Peyer's patch (tissue), 4 donors: ENCODE measurements around the gene CBX2. TPM values are rescaled to one million over a fixed set of nuclear protein-coding genes. Genes with fewer than 3 reads are reported as not detected.

Experiments
- DNase-seq, 3 donors: peaks; one replicate each; pipeline ENCODE4 v3.0.0-alpha.2; 2017 to 2019
- H3K27ac ChIP-seq, 4 donors: fragments of 200-600 bp; sonication (generic); one replicate each; pipeline ENCODE4 v1.5.1; 2016 to 2019
- H3K27me3 ChIP-seq, 2 donors: fragments of 200-600 bp; sonication (generic); one replicate each; pipeline ENCODE4 v1.5.1; 2019
- H3K36me3 ChIP-seq, 3 donors: fragments of 200-600 bp; sonication (generic); one replicate each; pipeline ENCODE4 v1.5.1; 2016 to 2019
- H3K4me1 ChIP-seq, 4 donors: fragments of 200-600 bp; sonication (generic); one replicate each; pipeline ENCODE4 v1.5.1; 2016 to 2019
- H3K4me3 ChIP-seq, 4 donors: fragments of 200-600 bp; sonication (generic); 1 replicate in 3 of 4; 2 replicates in 1 of 4; pipeline ENCODE4 v1.5.1; 2016 to 2019; ENCODE audit warnings: mild to moderate bottlenecking in 1 of 4
- H3K9me3 ChIP-seq, 4 donors: fragments of 200-600 bp; sonication (generic); one replicate each; pipeline ENCODE4 v1.5.1; 2016 to 2019; ENCODE audit warnings: mild to moderate bottlenecking in 1 of 4
- POLR2A ChIP-seq, 2 donors: fragments of 450-650 bp; IDR thresholded peaks; one replicate each; pipeline ENCODE4 v1.5.1; 2017; ENCODE audit warnings: antibody characterized with exemption in 2 of 2, mild to moderate bottlenecking in 2 of 2, moderate library complexity in 2 of 2
- total RNA-seq, 4 donors: library from RNA; depleted of rRNA; stranded (reverse); fragments of >200 nt; gene quantifications; one replicate each; pipeline ENCODE4 v1.1.0, GENCODE V29; 2016
- TF ChIP-seq, protein P1 (sequence below), 6 experiments: fragments of 450-650 bp in 4 of 6; fragments of 200-600 bp in 2 of 6; sonication (generic) in 1 of 6; IDR thresholded peaks; one replicate each; pipeline ENCODE4 v1.5.1; 2017 to 2019; ENCODE audit warnings: antibody characterized with exemption in 6 of 6, mild to moderate bottlenecking in 3 of 6, moderate library complexity in 1 of 6

The CBX2 gene
- total RNA-seq, 4 donors from 2014 or later, result 0.18 to 0.85 (median 0.81) TPM

DNA sequence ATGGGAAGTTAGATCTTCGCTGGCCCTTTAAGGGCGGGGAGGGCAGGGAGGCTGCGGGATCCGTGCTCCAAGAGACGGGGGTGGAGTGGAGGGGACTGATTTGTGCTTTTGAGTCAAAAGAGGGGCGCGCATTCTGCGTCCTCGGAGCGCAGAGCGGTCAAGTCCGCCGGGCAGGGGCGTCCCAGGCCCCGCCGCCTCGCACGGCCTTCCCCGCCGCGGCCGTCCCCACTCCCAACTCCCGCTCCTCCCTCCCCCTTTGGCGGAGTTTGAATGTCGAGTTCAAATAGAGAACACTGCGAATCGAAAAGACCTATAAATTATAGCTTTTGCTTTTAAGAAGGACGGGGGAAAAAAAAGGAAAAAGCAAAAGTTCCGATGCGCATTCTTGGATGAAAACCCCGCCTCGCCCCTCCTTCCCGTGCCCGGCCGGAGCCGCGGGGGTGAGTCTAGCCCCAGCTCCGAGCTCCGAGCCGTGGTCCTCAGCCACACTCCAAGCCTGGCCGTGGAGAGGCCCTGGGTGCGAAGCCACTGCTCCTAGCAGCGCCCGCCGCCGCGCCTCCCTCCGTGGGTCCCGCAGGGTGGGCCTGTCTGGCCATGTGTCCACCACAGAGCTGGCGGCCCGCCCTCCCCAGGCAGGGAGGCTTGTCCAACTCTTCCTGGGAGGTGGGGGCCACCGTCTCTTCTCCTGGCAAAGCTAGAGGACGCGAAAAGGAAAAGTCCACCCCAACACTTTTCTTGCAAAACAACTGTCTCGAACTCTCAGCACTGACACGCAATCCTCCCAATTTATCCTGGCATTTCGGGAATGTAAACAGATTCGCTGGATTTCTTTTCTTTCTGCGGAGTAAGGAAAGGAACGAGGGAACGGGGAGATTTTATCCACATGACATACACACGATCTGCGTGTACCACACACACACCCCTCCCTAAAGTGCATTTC is 15.3 kb downstream of the CBX2 start:
- Histone ChIP-seq H3K4me1 (peaks cover 5 to 37% (median 28%) of the 10 kb centered on the region in 4 donors), H3K27me3 (peaks cover 3 to 51% of the 10 kb centered on the region in 2 donors), H3K4me3 (peak overlapping the region in 1 of 4 donors; percentile 33), H3K9me3 (peaks cover 0 to 6% (median 0%) of the 10 kb centered on the region in 4 donors), H3K27ac (peak overlapping the region in 2 of 4 donors; percentile 4 to 26), H3K36me3 (peaks cover 0 to 4% (median 0%) of the 10 kb centered on the region in 3 donors)
- no peak for TF ChIP-seq POLR2A (IDR thresholded peaks at IDR 0.05)
- TF ChIP-seq, protein P1, sequence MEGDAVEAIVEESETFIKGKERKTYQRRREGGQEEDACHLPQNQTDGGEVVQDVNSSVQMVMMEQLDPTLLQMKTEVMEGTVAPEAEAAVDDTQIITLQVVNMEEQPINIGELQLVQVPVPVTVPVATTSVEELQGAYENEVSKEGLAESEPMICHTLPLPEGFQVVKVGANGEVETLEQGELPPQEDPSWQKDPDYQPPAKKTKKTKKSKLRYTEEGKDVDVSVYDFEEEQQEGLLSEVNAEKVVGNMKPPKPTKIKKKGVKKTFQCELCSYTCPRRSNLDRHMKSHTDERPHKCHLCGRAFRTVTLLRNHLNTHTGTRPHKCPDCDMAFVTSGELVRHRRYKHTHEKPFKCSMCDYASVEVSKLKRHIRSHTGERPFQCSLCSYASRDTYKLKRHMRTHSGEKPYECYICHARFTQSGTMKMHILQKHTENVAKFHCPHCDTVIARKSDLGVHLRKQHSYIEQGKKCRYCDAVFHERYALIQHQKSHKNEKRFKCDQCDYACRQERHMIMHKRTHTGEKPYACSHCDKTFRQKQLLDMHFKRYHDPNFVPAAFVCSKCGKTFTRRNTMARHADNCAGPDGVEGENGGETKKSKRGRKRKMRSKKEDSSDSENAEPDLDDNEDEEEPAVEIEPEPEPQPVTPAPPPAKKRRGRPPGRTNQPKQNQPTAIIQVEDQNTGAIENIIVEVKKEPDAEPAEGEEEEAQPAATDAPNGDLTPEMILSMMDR (IDR thresholded peaks at IDR 0.05), result no peak
- DNase-seq, result no peak

DNA sequence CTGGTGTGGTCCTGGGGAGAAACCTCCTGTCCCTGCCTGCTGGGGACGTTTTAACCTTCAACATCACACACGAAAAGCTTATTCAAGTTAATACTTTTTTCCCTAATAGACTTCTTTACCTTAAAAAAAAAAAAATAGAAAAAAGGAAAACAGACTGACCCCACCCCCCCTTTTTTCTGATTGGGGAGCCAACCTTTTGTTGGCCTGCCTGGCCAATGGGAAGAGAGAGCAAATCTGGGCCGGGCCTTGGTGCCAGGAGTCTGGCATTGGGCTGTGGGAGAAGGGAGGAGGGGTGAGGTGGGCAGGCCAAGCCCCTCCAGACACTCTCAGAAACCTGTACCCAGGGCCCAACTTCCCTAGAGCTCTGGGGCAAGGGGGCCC is 16.0 kb downstream of the CBX2 start:
- Histone ChIP-seq H3K27me3 (peaks cover 3 to 54% of the 10 kb centered on the region in 2 donors), H3K27ac (peak overlapping the region in 1 of 4 donors; percentile 26), H3K4me3 (peak overlapping the region in 1 of 4 donors; percentile 33), H3K36me3 (peaks cover 0 to 4% (median 0%) of the 10 kb centered on the region in 3 donors), H3K4me1 (peaks cover 6 to 44% (median 31%) of the 10 kb centered on the region in 4 donors), H3K9me3 (peaks cover 0 to 8% (median 0%) of the 10 kb centered on the region in 4 donors)
- no peak for DNase-seq
- no peak for TF ChIP-seq POLR2A (IDR thresholded peaks at IDR 0.05)
- TF ChIP-seq, protein P1 (IDR thresholded peaks at IDR 0.05), result no peak

DNA sequence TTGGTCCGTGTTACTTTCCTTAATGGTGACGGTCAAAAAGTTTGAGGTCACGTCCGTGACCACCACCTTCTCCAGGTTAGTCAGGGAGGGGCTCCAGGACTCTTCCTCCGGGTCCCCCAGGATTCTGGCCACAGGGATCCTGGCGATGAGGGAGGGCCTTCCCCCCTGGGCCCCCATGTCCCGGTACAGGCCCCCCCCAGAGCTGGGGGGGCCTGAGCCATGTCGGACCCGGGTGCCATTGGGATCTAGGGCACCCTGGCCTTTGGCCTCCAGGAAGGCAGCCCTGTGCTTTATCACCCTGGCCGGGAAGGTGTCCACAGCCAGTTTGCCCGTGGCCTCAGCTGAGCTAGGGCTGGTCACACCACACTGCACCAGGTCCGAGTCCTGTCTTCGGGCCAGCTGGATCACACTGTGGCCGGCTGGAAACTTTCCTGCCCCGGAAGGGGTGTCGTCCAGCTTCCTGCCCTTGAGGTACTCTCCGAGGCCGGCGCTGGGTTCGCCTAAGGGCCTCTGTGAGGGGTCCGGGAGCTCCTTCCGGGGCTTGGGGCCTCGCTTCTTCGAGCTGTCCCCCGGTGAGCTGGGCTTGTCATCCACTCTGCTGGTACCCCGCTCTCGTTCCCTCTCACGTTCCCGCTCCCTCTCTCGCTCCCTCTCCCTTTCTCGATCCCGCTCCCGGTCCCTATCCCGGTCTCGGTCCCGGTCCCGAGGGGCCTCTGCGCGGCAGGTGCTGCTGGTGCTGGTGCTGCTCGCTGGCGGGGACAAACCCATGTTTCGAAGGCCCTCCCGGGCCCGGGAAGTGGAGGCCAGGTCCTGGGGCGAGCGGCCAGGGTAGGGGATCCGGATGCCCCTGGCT is 16.9 kb downstream of the CBX2 start:
- no peak for DNase-seq
- Histone ChIP-seq H3K4me1 (peaks cover 6 to 43% (median 28%) of the 10 kb centered on the region in 4 donors), H3K27ac (no peak overlapping the region), H3K4me3 (no peak overlapping the region), H3K27me3 (peaks cover 3 to 54% of the 10 kb centered on the region in 2 donors), H3K9me3 (peaks cover 0 to 13% (median 0%) of the 10 kb centered on the region in 4 donors), H3K36me3 (peaks cover 0 to 4% (median 0%) of the 10 kb centered on the region in 3 donors)
- TF ChIP-seq POLR2A (IDR thresholded peaks at IDR 0.05), result no peak
- TF ChIP-seq, protein P1 (IDR thresholded peaks at IDR 0.05), result no peak

DNA sequence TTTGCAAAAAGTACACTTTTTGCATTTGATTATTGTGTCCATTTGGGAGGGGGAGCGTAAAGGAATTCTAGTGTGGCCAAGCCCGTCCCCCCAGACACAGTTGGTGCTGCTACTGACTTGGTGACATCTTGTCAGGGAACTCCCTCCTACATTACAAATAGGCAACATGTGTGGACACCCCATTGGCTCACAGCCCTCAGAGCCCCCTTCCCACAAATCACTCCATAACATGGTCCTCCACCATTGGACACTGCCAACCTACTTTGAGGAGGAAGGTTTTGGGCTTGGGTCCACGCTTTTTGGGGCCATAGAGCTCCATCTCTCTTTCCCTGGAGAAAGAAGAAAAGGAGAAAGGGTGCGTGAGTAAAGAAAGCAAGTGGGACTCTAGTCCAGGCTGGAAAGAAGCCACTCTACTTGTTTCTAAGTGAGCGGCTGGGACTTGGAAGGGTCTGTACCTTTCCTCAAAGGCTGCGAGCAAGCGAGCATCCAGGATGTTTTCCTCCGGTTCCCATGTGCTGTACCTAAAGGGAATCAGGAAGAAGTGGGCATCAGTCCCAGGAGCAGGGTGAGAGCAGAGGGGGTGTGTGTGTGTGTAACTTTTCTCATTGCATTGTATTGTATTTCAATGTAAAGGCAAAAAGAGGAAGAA is 18.0 kb downstream of the CBX2 start:
- no peak for DNase-seq
- Histone ChIP-seq H3K27me3 (peaks cover 0 to 54% of the 10 kb centered on the region in 2 donors), H3K4me3 (peak overlapping the region in 3 of 4 donors; percentile 79 to 92 (median 88)), H3K36me3 (peaks cover 0 to 4% (median 0%) of the 10 kb centered on the region in 3 donors), H3K4me1 (peaks cover 6 to 43% (median 25%) of the 10 kb centered on the region in 4 donors), H3K9me3 (peaks cover 0 to 14% (median 0%) of the 10 kb centered on the region in 4 donors), H3K27ac (peak overlapping the region in 1 of 4 donors; percentile 84)
- TF ChIP-seq, protein P1 (IDR thresholded peaks at IDR 0.05), result no peak
- no peak for TF ChIP-seq POLR2A (IDR thresholded peaks at IDR 0.05)

DNA sequence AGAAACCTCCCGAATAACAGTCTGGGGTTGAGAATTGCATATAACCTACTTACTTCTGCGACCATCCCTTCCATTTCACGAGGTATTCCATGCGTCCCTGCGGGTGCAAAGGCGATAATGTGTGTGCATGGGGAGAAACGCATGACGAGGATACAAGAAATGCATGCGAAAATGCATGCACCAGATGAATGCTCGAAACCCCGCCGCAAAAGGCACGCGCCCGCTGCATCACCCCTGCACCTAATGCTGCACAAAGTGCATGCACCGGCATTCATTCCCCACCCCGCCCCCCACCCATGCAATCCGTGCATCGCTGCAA is 18.5 kb downstream of the CBX2 start:
- Histone ChIP-seq H3K27me3 (peaks cover 0 to 54% of the 10 kb centered on the region in 2 donors), H3K36me3 (peaks cover 0 to 4% (median 0%) of the 10 kb centered on the region in 3 donors), H3K4me1 (peaks cover 6 to 47% (median 26%) of the 10 kb centered on the region in 4 donors), H3K4me3 (peak overlapping the region; percentile 79 to 92 (median 84)), H3K27ac (peak overlapping the region; percentile 73 to 92 (median 85)), H3K9me3 (peaks cover 0 to 19% (median 0%) of the 10 kb centered on the region in 4 donors)
- no peak for DNase-seq
- TF ChIP-seq, protein P1 (IDR thresholded peaks at IDR 0.05), result no peak
- TF ChIP-seq POLR2A (IDR thresholded peaks at IDR 0.05), result no peak
